Inferior parietal cortex (tissue), 1 donor: ENCODE data around the gene PLTP.
"Not testable (repeated sequence)": the region's sequence is repeated elsewhere in the genome, so short reads cannot be mapped to it uniquely, and the experiment has no call there.

ENCODE experiments used
- DNase-seq: peaks from one replicate; pipeline ENCODE4 v3.0.0-alpha.2; 2016; ENCODE audit errors: extremely low spot score

PLTP gene

GRCh38 chr20:45874104-45874481 is 37.9 kb downstream of the PLTP start:
- DNase-seq: not testable (repeated sequence)

- DNase-seq: no peak
These were observed 38.4 kb downstream of the PLTP start for GRCh38 chr20:45873409-45874103.

GRCh38 chr20:45872626-45873025 is 39.3 kb downstream of the PLTP start:
- no peak for DNase-seq

GRCh38 chr20:45867819-45868176 is 44.2 kb downstream of the PLTP start:
- no peak for DNase-seq

- DNase-seq: no peak
These were observed 44.7 kb downstream of the PLTP start for GRCh38 chr20:45867136-45867818.

- no peak for DNase-seq
These were observed 45.5 kb downstream of the PLTP start for GRCh38 chr20:45866454-45866853.

GRCh38 chr20:45863543-45864470 is 48.1 kb downstream of the PLTP start:
- no peak for DNase-seq

DNA sequence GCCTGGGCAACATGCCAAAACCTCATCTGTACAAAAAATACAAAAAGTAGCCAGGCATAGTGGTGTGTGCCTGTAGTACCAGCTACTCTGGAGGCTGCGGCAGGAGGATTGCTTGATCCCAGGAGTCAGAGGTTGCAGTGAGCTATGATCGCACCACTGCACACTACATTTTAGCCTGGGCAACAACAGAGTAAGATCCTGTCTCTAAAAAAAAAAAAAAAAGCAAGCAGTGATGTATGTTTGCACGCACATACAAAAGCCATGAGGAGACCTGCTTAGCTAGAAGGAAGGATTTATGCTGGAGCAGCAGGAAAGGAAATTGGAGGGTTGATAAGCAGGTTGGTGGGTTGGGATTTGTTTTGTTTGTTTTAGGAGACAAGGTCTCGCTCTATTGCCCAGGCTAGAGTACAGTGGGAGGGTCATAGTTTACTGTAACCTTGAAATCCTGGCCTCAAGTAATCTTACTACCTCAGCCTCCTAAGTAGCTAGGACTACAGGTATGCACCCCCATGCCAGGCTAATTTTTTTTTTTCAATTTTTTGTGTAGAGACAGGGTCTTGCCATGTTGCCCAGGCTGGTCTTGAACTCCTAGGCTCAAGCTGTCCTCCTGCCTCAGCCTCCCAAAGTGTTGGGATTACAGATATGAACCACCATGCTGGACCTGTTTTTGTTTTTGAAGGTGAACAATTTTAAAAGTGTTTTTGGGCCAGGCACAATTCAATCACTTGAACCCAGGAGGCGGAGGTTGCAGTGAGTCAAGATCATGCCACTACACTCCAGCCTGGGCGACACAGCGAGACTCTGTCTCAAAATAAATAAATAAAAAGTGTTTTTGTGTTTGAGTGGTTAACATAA is 50.5 kb downstream of the PLTP start:
- DNase-seq: no peak

GRCh38 chr20:45860560-45861220 is 51.3 kb downstream of the PLTP start:
- no peak for DNase-seq

DNA sequence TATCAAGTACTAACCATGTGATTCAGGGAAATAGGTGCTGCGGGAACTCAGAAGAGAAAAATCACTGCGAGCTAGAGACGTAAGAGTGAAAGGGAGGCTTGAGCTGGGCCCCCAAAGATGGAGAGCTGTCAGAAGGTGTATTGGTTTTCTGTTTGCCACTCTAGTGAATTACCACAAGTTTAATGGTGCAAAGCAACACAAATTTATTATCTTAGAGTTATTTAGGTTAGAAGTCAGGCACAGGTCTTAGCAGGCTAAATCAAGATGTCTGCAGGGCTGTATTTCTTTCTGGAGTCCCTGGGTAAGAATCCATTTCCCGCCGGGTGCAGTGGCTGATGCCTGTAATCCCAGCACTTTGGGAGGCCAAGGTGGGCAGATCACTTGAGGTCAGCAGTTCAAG is 52.0 kb downstream of the PLTP start:
- DNase-seq: no peak

DNA sequence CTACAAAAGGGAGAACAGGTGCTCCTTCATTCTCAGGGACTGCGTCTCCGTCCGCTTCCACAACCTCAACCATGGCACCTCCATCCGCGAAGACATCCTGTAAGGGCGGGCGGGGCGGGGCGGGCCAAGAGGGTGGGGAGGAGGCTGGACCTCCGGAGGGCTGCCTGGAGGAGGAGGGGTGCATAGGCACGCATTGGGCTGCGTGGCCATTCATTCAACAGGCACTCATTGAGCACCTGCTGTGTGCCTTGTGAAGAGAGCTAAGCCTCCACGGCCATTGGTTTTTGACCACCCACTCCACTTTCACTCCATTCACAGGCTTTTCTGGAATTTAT is 54.1 kb downstream of the PLTP start:
- DNase-seq: no peak

DNA sequence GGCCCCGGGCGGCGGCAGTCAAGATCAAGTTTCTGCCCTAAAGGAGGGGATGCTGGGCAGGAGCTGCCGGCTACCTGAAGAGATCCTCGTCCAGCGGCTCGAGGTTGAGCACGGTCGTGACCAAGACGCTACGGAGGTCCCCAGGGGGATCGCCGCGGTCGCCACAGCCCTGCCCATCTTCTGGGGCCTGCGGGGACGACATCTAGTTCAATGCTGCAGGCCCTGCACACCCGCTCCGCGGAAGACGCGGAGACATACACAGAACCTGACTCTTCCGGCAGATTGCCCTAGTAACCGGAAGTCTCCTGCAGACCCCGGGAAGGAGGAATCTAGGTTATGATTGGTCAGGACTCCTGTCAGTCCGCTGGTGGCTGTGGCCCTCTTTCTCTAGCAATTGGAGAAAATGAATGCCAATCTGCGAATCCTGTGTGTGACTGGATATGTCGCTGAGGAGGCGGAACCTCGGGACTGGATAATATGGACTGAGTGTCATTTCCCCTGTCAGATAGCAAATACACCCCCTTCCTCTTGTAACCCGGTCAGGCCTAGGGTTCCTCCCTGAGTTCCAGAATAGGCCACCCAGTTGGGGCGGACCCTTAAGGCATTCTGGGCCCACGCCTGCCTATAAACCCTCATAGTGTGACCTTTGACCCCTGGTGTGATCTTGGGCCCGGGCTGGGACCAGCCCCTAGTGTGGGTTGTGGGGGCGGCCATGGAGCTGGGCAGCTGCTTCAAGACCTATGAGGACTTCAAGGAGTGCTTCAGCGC is 54.7 kb downstream of the PLTP start, which contains the start of the genes ACOT8 and ZSWIM3:
ACOT8 (minus strand) TSS at position 279 of the 768 bp plus-strand sequence; CDS start at position 202, 77 bp downstream.
ZSWIM3 (plus strand) TSS at position 501 of the 768 bp plus-strand sequence; CDS start at position 713, 212 bp downstream.
- peak; percentile 100 for DNase-seq

GRCh38 chr20:45853484-45853883 is 58.5 kb downstream of the PLTP start:
- no peak for DNase-seq

DNA sequence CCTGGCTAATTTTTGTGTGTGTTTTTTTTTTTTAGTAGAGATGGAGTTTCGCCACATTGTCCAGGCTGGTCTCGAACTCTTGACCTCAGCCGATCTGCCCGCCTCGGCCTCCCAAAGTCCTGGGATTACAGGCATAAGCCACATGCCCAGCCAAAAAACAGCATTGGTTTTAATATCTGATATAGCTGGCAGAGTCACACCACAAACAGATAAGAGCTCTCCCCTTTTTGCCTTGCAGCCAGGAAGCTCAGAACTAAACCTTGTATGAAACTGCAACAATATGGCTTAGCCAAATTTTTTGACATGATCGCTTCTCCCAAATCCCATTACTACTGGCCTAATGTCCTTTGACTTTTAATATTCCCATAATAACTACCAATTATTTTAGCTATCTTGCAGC is 59.6 kb downstream of the PLTP start:
- no peak for DNase-seq

DNA sequence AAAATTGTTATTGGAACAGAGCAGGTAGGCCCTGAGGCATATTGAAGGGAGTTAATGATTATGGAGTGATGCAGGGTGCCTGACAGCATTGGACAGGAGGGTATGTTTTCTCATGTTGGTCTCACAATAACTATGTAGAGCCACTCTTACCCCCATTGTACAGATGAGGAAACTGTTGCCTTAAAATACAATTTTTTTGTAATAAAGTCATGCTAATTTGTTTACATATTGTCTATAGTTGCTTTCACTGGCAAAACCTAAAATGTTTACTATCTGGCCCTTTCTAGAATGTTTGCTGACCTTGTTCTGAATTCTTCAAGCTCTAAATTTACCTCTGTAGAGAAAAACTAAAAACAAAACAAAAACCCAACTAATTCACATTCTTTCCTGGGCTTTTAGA is 60.5 kb downstream of the PLTP start:
- no peak for DNase-seq

GRCh38 chr20:45850926-45851325 is 61.0 kb downstream of the PLTP start:
- no peak for DNase-seq

DNA sequence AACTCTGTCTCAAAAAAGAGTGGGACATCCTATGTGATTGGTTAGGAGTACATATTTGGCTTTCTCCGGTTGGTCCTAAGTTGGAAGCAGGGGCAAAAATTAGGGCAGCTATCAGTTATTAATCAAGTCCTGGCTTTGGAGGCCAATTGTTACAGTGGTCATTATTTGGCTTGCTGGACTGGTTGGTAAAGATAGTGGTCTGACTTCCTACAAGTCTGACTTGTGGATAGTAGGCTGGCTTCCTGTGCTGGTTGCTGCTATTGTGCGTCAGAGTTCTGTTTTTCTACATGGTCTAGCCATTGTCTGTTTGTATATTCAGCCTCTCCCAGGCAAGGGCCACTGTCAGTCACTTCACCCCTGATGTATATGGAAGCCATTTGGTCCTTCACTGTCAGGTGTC is 61.7 kb downstream of the PLTP start:
- DNase-seq: no peak

DNA sequence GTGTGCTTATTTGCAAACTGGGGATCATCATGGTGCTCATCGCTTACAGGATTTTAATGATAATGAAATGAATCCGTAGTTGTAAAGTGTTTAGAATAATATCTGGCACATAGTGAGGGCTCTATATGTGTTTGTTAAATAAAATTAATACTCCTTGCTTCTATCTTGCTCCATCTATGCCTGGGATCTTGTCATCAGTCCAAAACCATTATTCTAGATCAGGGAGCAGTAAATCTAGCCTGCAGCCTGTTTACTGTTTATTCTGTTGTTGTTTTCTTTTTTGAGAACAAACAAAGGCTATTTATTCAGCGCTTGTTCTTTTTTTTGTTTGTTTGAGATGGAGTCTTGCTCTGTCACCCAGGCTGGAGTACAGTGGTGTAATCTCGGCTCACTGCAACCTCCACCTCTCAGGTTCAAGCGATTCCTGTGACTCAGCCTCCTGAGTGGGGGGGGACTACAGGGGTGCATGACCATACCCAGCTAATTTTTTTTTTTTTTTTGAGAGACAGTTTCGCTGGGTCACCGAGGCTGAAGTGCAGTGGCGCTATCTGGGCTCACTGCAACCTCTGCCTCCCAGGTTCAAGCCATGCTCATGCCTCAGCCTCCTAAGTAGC is 62.9 kb downstream of the PLTP start:
- DNase-seq: no peak
